SK-N-SH (cell line): ENCODE data around the gene NSUN2. TPM values are rescaled to one million over a fixed set of nuclear protein-coding genes. Genes with fewer than 3 reads are reported as not detected.
A peak's percentile ranks its signal among the peaks of the same experiment; 100 is the strongest.

Experiments used
- CTCF ChIA-PET: fragments of 300-600, 350-600 bp; formaldehyde crosslinking; extraction: SDS; loops from one replicate; lab custom pipeline; 2021; lab: Yijun Ruan, JAX
- POLR2A ChIA-PET: fragments of 350-600 bp; sonication (Branson Sonifier 250); formaldehyde crosslinking; extraction: SDS; loops from one replicate; lab custom pipeline; 2020; ENCODE audit warnings: antibody characterized with exemption, inconsistent platforms; lab: Yijun Ruan, JAX
- DNase-seq: peaks from one replicate; pipeline ENCODE4 v3.0.0; 2012
- H2AFZ ChIP-seq: fragments of 200-600 bp; sonication (generic); 2 replicates; pipeline ENCODE4 v1.8.1; 2016; ENCODE audit warnings: antibody characterized with exemption, mild to moderate bottlenecking, low read depth
- H3F3A ChIP-seq: fragments of 200-600 bp; sonication (generic); replicated peaks from 2 replicates; pipeline ENCODE3; 2016; ENCODE audit warnings: antibody characterized with exemption, mild to moderate bottlenecking; ENCODE audit not compliant: insufficient read depth
- H3K27ac ChIP-seq, 2 experiments: fragments of 200-500 bp in 1 of 2; fragments of 200-600 bp in 1 of 2; sonication (Bioruptor generic) in 1 of 2; sonication (generic), shearing (Covaris generic) in 1 of 2; 2 replicates each; pipeline versions ENCODE4 v1.5.1 to v1.6.1; 2014 to 2016; ENCODE audit warnings: low read depth in 2 of 2, inconsistent platforms in 1 of 2, low read length in 1 of 2, mild to moderate bottlenecking in 1 of 2, mixed read lengths in 1 of 2
- H3K27me3 ChIP-seq: fragments of 200-600 bp; sonication (generic), shearing (Covaris generic); 2 replicates; pipeline ENCODE4 v1.6.1; 2016; ENCODE audit warnings: mixed run types; ENCODE audit not compliant: insufficient read depth
- H3K36me3 ChIP-seq, 2 experiments: fragments of 200-500 bp in 1 of 2; fragments of 200-600 bp in 1 of 2; sonication (Bioruptor generic) in 1 of 2; sonication (generic) in 1 of 2; replicated peaks in 1 of 2; 2 replicates each; pipeline versions ENCODE3 to v1.5.1; 2014 to 2016; ENCODE audit warnings: low read length in 1 of 2, mild to moderate bottlenecking in 1 of 2; ENCODE audit not compliant: insufficient read depth in 2 of 2, control insufficient read depth in 1 of 2
- H3K4me1 ChIP-seq, 2 experiments: fragments of 200-500 bp in 1 of 2; fragments of 200-600 bp in 1 of 2; sonication (Bioruptor generic) in 1 of 2; sonication (generic), shearing (Covaris generic) in 1 of 2; 2 replicates each; pipeline versions ENCODE4 v1.5.1 to v1.6.1; 2014 to 2016; ENCODE audit warnings: low read depth in 1 of 2, low read length in 1 of 2, mixed run types in 1 of 2; ENCODE audit not compliant: insufficient read depth in 2 of 2, control insufficient read depth in 1 of 2
- H3K4me2 ChIP-seq: fragments of 200-600 bp; sonication (generic), shearing (Covaris generic); 2 replicates; pipeline ENCODE4 v1.6.1; 2017; ENCODE audit warnings: mixed run types
- H3K4me3 ChIP-seq, 2 experiments: fragments of 200-500 bp in 1 of 2; fragments of 200-600 bp in 1 of 2; sonication (Bioruptor generic) in 1 of 2; sonication (generic), shearing (Covaris generic) in 1 of 2; 2 replicates each; pipeline versions ENCODE4 v1.5.1 to v1.8.1; 2014 to 2016; ENCODE audit warnings: low read depth in 2 of 2, inconsistent platforms in 1 of 2, low read length in 1 of 2, mild to moderate bottlenecking in 1 of 2, mixed read lengths in 1 of 2, moderate library complexity in 1 of 2
- H3K79me2 ChIP-seq: fragments of 200-600 bp; sonication (generic); 2 replicates; pipeline ENCODE4 v1.8.1; 2017; ENCODE audit warnings: mild to moderate bottlenecking; ENCODE audit not compliant: insufficient read depth
- H3K9ac ChIP-seq: fragments of 200-600 bp; sonication (generic); 2 replicates; pipeline ENCODE4 v1.6.1; 2017; ENCODE audit warnings: mixed run types
- H3K9me2 ChIP-seq: fragments of 200-600 bp; sonication (generic); 2 replicates; pipeline ENCODE4 v1.6.1; 2017; ENCODE audit warnings: mixed run types
- H3K9me3 ChIP-seq: fragments of 200-600 bp; sonication (generic); 2 replicates; pipeline ENCODE4 v1.6.1; 2017; ENCODE audit warnings: mixed run types, mild to moderate bottlenecking, moderate library complexity
- H4K20me1 ChIP-seq: fragments of 200-600 bp; sonication (generic); 2 replicates; pipeline ENCODE4 v1.6.1; 2017; ENCODE audit warnings: mild to moderate bottlenecking, mixed run types; ENCODE audit not compliant: insufficient read depth
- CHD2 ChIP-seq: fragments of 150-350 bp; IDR thresholded peaks from 2 replicates; pipeline ENCODE4 v1.6.1; 2018; ENCODE audit warnings: low read length; ENCODE audit not compliant: partially characterized antibody
- CTCF ChIP-seq: fragments of 200-600 bp; sonication (generic); IDR thresholded peaks from 2 replicates; pipeline ENCODE4 v1.6.1; 2017; ENCODE audit warnings: antibody characterized with exemption, mild to moderate bottlenecking, moderate library complexity
- EZH2phosphoT487 ChIP-seq: fragments of 200-600 bp; sonication (generic); IDR thresholded peaks from 2 replicates; pipeline ENCODE4 v1.6.1; 2017; ENCODE audit warnings: low read depth, mixed run types, mild to moderate bottlenecking, antibody characterized with exemption, moderate library complexity, borderline replicate concordance
- FOSL2 ChIP-seq: IDR thresholded peaks from 2 replicates; pipeline ENCODE4 v1.4.0; 2012; ENCODE audit warnings: low read depth, mild to moderate bottlenecking, moderate library complexity, borderline replicate concordance
- GATA2 ChIP-seq: sonication (generic); formaldehyde crosslinking; IDR thresholded peaks from 2 replicates; pipeline ENCODE4 v1.5.0; 2020; ENCODE audit warnings: mild to moderate bottlenecking, missing genetic modification reagents
- IRF3 ChIP-seq: fragments of 150-350 bp; IDR thresholded peaks from 2 replicates; pipeline ENCODE4 v1.6.1; 2016; ENCODE audit warnings: mild to moderate bottlenecking, low read depth, low read length
- MAX ChIP-seq: IDR thresholded peaks from 2 replicates; pipeline ENCODE4 v1.4.0; 2012; ENCODE audit warnings: low read depth
- POLR2AphosphoS5 ChIP-seq: IDR thresholded peaks from 2 replicates; pipeline ENCODE4 v1.6.1; 2012; ENCODE audit warnings: low read depth, low read length
- RAD21 ChIP-seq: IDR thresholded peaks from 2 replicates; pipeline ENCODE4 v1.6.1; 2012; ENCODE audit warnings: mild to moderate bottlenecking, low read length
- REST ChIP-seq: IDR thresholded peaks from 2 replicates; pipeline ENCODE4 v1.6.1; 2012; ENCODE audit warnings: mild to moderate bottlenecking, low read depth, low read length, moderate library complexity
- RFX5 ChIP-seq: IDR thresholded peaks from 2 replicates; pipeline ENCODE4 v1.6.1; 2012; ENCODE audit warnings: mild to moderate bottlenecking, improper control_type of control experiment, low read length
- SIN3A ChIP-seq: IDR thresholded peaks from 2 replicates; pipeline ENCODE4 v1.6.1; 2012; ENCODE audit warnings: low read depth, mild to moderate bottlenecking, low read length, moderate library complexity, borderline replicate concordance
- SMC3 ChIP-seq: IDR thresholded peaks from 2 replicates; pipeline ENCODE4 v1.6.1; 2012; ENCODE audit warnings: low read depth, low read length, improper control_type of control experiment
- YY1 ChIP-seq: IDR thresholded peaks from 2 replicates; pipeline ENCODE4 v1.4.0; 2012; ENCODE audit warnings: low read depth, mild to moderate bottlenecking
- ZBTB33 ChIP-seq: IDR thresholded peaks from 2 replicates; pipeline ENCODE4 v1.4.0; 2012; ENCODE audit warnings: low read depth, borderline replicate concordance
- WGBS: methylation state at CpG from one replicate; pipeline ENCODE4 v1.1.6; 2017; ENCODE audit warnings: low lambda C conversion rate; 5-methylcytosine and 5-hydroxymethylcytosine counted together
- polyA plus RNA-seq, 3 experiments: library from polyadenylated mRNA; depleted of rRNA; stranded (reverse); fragments of >200 nt; gene quantifications; 2 replicates each; pipeline ENCODE4 v1.2.3, GENCODE V29; 2012

Gene NSUN2
- polyA plus RNA-seq, 1 of the 3 experiments (the other 2 are of a cell fraction), result 78.9 TPM

- Histone ChIP-seq H3K4me2 (no peak overlapping the region), H3K9me3 (no peaks in the 10 kb centered on the region), H3K27ac (no peak overlapping the region), H3K4me3 (no peak overlapping the region), H3K9ac (no peak overlapping the region), H4K20me1 (no peaks in the 10 kb centered on the region), H3K27me3 (no peaks in the 10 kb centered on the region), H3K79me2 (no peaks in the 10 kb centered on the region), H3K36me3 (no peaks in the 10 kb centered on the region), H2AFZ (no peak overlapping the region), H3F3A (no peaks in the 10 kb centered on the region), H3K9me2 (no peaks in the 10 kb centered on the region), H3K4me1 (peaks cover 3 to 4% of the 10 kb centered on the region in 2 experiments; a peak in 1 of 4 replicates)
- ChIA-PET CTCF (interaction anchor here (0.5 to 2.5 kb wide), 12 partner anchors 10 to 1089 kb away, joined by 3 to 10 read pairs (median 4); no protein-coding TSS in a partner anchor), POLR2A (no interaction called here)
- peak; percentile 74 for DNase-seq
- 63% methylated on average over 5 of the region's 5 CpGs for WGBS
- TF ChIP-seq CTCF, result peak; percentile 68
- TF ChIP-seq CHD2, result no peak
- peak; percentile 85 for TF ChIP-seq RAD21
- TF ChIP-seq SMC3, result peak; percentile 67
- TF ChIP-seq FOSL2, result no peak
- no peak for TF ChIP-seq SIN3A
- TF ChIP-seq MAX, result no peak
- no peak for TF ChIP-seq IRF3
- no peak for TF ChIP-seq RFX5
- TF ChIP-seq POLR2AphosphoS5, result no peak
- TF ChIP-seq GATA2, result no peak
- no peak for TF ChIP-seq REST
- no peak for TF ChIP-seq YY1
- TF ChIP-seq EZH2phosphoT487, result no peak
- TF ChIP-seq ZBTB33, result no peak
Measured at GRCh38 chr5:6576861-6577501, 55.9 kb downstream of the NSUN2 start.
